Uterus (tissue), 2 donors: ENCODE results near the gene MGAT4A.

ENCODE experiments used
- CTCF ChIP-seq, 4 experiments: fragments of 200-600 bp in 2 of 4; fragments of 450-650 bp in 2 of 4; sonication (generic) in 2 of 4; IDR thresholded peaks; one replicate each; pipeline ENCODE4 v1.5.1; 2016 to 2019; ENCODE audit warnings: antibody characterized with exemption in 4 of 4, mild to moderate bottlenecking in 2 of 4, moderate library complexity in 1 of 4
- POLR2A ChIP-seq, 2 donors: fragments of 450-650 bp; IDR thresholded peaks; one replicate each; pipeline ENCODE4 v1.6.1; 2016; ENCODE audit warnings: antibody characterized with exemption in 2 of 2, mild to moderate bottlenecking in 1 of 2, moderate library complexity in 1 of 2

GRCh38 chr2:98746426-98746825 lies 15.5 kb upstream of the MGAT4A start:
- TF ChIP-seq POLR2A (IDR thresholded peaks at IDR 0.05), result no peak
- TF ChIP-seq CTCF (IDR thresholded peaks at IDR 0.05), result no peak
